Lower lobe of right lung (tissue), 2 donors: Measurements from ENCODE around the gene PER3. TPM values are rescaled to one million over a fixed set of nuclear protein-coding genes. Genes with fewer than 3 reads are reported as not detected.

Experiments
- ATAC-seq, 2 donors: fragments of 200-7000 bp; cut with Tn5 transposase; one replicate each; pipeline ENCODE4 v1.9.1; 2020 to 2022; ENCODE audit warnings: mild to moderate bottlenecking in 2 of 2, moderate library complexity in 2 of 2
- DNase-seq: peaks from one replicate; pipeline ENCODE4 v3.0.0-alpha.2; 2020
- H3K27ac ChIP-seq: fragments of 200-600 bp; one replicate; pipeline ENCODE4 v1.8.0; 2022
- H3K27me3 ChIP-seq: fragments of 200-600 bp; one replicate; pipeline ENCODE4 v1.8.0; 2022; ENCODE audit warnings: low read depth
- H3K36me3 ChIP-seq: fragments of 200-600 bp; one replicate; pipeline ENCODE4 v1.8.0; 2022; ENCODE audit warnings: mild to moderate bottlenecking
- H3K4me1 ChIP-seq: fragments of 200-600 bp; one replicate; pipeline ENCODE4 v1.8.0; 2022
- H3K4me3 ChIP-seq: fragments of 200-600 bp; one replicate; pipeline ENCODE4 v1.8.0; 2022; ENCODE audit warnings: mild to moderate bottlenecking
- H3K9me3 ChIP-seq: fragments of 200-600 bp; one replicate; pipeline ENCODE4 v1.8.0; 2022
- intact Hi-C: fragments of 100-400 bp; cut with DNase I; formaldehyde crosslinking; loops from one replicate; pipeline ENCODE4 v1.11.0; 2022
- total RNA-seq: library from RNA; stranded (reverse); fragmentation: NEBNext Ultra II Directional; extraction: Animal tissue kit (Norgen Biotek cat#: 25700); gene quantifications from one replicate; pipeline ENCODE4 v1.2.1, GENCODE V29; 2021
- TF ChIP-seq, protein P1 (sequence below): fragments of 200-600 bp; IDR thresholded peaks from one replicate; pipeline ENCODE4 v1.8.0; 2022; ENCODE audit warnings: antibody characterized with exemption, mild to moderate bottlenecking
- donor health status: DM: no; HTN: yes; CAD: no; lungs with severe emphysema.

Gene PER3
- total RNA-seq, 1 donor from 2014 or later = 35.6 TPM

DNA sequence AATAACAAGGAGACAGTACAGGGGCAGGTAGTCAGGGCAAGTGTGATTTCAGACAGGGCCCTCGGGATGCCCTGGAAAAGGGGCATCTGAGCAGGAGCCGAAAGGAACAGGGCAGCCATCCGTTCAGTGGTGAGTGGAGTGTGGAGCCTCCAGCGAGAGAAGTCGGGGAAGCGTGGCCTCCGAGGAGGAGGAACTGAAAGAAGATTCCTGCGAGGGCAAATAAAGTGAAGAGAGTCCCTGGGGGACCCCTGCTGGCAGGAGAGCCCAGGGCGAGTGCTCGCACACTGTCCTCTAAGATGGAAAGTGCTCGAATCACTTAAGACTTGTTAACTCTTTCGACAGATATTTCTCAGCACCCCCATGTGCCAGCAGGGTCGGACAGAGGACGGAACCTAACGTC is 72.3 kb downstream of the PER3 start:
- DNase-seq = no peak
- intact Hi-C loops = no loop called here
- TF ChIP-seq, protein P1, sequence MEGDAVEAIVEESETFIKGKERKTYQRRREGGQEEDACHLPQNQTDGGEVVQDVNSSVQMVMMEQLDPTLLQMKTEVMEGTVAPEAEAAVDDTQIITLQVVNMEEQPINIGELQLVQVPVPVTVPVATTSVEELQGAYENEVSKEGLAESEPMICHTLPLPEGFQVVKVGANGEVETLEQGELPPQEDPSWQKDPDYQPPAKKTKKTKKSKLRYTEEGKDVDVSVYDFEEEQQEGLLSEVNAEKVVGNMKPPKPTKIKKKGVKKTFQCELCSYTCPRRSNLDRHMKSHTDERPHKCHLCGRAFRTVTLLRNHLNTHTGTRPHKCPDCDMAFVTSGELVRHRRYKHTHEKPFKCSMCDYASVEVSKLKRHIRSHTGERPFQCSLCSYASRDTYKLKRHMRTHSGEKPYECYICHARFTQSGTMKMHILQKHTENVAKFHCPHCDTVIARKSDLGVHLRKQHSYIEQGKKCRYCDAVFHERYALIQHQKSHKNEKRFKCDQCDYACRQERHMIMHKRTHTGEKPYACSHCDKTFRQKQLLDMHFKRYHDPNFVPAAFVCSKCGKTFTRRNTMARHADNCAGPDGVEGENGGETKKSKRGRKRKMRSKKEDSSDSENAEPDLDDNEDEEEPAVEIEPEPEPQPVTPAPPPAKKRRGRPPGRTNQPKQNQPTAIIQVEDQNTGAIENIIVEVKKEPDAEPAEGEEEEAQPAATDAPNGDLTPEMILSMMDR = peak; percentile 11
- H3K4me1 ChIP-seq = no peaks in the 10 kb centered on the region
- H3K4me3 ChIP-seq = no peak overlapping the region
- no peaks in the 10 kb centered on the region for H3K27me3 ChIP-seq
- no peak for ATAC-seq
- no peaks in the 10 kb centered on the region for H3K36me3 ChIP-seq
- no peaks in the 10 kb centered on the region for H3K9me3 ChIP-seq
- no peak overlapping the region for H3K27ac ChIP-seq

DNA sequence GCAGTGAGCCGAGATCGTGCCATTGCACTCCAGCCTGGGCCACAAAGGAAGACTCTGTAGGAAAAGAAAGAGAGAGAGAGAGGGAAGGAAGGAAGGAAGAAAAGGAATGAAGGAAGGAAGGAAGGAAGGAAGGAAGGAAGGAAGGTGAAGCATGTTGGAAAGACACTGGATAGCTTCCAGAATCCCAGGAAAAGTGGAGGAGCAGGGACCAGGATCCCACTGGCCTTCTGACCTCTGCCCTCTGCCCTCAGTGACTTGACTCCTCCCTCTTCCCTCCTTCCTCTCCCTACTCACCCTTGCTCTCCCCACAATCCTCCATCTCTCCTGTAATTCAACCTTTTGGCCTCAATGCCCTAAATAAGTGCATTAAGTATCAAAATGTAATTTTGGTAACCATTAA is 72.9 kb downstream of the PER3 start:
- intact Hi-C loops = no loop called here
- Histone ChIP-seq H3K36me3 (no peaks in the 10 kb centered on the region), H3K27ac (no peak overlapping the region), H3K4me3 (no peak overlapping the region), H3K4me1 (no peaks in the 10 kb centered on the region), H3K27me3 (no peaks in the 10 kb centered on the region), H3K9me3 (no peaks in the 10 kb centered on the region)
- no peak for DNase-seq
- TF ChIP-seq, protein P1 = no peak
- no peak for ATAC-seq

DNA sequence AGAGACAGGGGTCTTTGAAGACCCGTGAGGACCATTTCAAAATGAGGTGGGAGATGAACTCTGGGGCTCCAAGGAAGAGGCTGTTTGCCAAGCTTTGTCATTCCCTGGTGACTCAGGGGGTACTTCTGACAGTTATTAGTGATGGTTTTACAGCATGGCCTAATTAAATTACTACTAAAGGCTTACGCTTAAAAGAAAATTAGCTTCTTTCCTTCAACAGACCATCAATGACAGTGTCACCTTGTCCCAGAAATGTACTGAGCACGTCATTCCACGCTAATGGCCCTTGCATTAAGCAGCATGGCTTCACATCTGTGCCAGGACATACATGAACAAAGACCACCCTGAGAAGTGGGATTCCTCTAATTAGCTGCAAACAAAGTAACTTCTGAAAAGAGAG is 73.9 kb downstream of the PER3 start:
- ATAC-seq (no peak), DNase-seq (no peak)
- TF ChIP-seq, protein P1 = no peak
- H3K4me3 ChIP-seq = no peak overlapping the region
- no peaks in the 10 kb centered on the region for H3K27me3 ChIP-seq
- no peaks in the 10 kb centered on the region for H3K4me1 ChIP-seq
- intact Hi-C loops = no loop called here
- H3K9me3 ChIP-seq = no peaks in the 10 kb centered on the region
- no peaks in the 10 kb centered on the region for H3K36me3 ChIP-seq
- H3K27ac ChIP-seq = no peak overlapping the region

DNA sequence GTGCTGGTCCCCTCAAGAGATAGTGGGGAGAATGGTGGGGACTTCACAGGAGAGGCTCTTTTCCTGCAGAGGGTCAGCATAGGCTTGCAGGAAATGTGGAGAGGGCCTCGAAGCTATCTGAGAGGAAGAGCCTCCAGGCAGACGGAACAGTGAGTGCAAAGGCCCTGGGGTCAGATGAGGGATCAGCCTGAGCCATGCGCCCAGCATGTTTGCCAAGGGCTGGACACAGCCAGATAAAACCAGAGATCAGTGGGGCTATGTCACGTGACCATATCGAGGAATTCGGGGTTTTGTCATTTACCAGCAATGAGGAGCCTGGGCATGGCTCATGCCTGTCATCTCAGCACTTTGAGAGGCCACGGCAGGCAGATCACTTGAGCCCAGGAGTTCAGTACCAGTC is 75.3 kb downstream of the PER3 start:
- DNase-seq = no peak
- no peaks in the 10 kb centered on the region for H3K36me3 ChIP-seq
- H3K27ac ChIP-seq = no peak overlapping the region
- H3K9me3 ChIP-seq = no peaks in the 10 kb centered on the region
- intact Hi-C loops = no loop called here
- no peak overlapping the region for H3K4me3 ChIP-seq
- no peak for ATAC-seq
- H3K4me1 ChIP-seq = no peaks in the 10 kb centered on the region
- no peaks in the 10 kb centered on the region for H3K27me3 ChIP-seq
- TF ChIP-seq, protein P1 = no peak

DNA sequence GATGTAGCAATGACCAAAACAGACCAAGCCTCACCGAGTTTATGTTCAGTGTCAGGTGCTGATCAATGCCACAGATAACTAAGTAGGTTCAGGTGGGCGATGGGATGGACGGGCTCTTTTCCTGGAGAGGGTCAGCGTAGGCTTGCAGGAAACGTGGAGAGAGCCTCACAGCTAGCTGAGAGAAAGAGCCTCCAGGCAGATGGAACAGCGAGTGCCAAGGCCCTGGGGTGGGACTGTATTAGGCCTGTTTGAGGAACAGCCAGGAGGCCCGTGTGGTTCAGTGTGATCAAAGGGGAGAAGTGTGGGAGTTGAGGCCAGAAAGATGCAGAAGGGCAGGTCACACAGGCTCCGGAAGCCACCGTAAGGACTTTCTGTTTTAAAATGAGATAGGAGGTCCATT is 76.0 kb downstream of the PER3 start:
- H3K36me3 ChIP-seq = no peaks in the 10 kb centered on the region
- intact Hi-C loops = no loop called here
- ATAC-seq = no peak

More for the DNA sequence above, 76.0 kb downstream of the PER3 start:
- Histone ChIP-seq H3K4me1 (no peaks in the 10 kb centered on the region), H3K27me3 (no peaks in the 10 kb centered on the region), H3K27ac (no peak overlapping the region), H3K9me3 (no peaks in the 10 kb centered on the region), H3K4me3 (no peak overlapping the region)
- DNase-seq = no peak
- TF ChIP-seq, protein P1 = no peak
